ENCODE results near the gene NAPA. TPM values are rescaled to one million over a fixed set of nuclear protein-coding genes. Genes with fewer than 3 reads are reported as not detected.

Gene NAPA
- total RNA-seq, 1 donor from 2014 or later = 76.2 TPM

DNA sequence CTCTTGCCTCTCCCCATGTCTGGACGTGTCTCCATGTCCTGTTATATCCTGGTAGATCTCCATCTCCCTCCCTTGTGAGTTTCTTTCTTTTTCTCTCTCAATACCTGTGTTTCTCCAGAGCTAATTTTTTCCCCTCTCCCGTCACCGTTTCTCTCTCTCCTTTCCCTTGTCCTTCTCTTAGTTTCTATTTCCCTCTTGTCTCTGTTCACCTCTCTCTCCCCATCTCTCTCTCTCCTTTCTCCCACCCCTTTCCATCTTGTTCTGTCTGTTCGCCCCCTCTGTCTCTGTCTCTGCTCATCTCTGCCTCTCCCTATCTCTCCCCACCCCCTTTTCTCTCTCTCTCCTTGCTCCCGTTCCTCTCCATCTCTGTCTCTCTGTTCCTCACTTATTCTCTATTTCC is 56.2 kb downstream of the NAPA start:
- no peak for DNase-seq (ENCODE audit: low read depth, low spot score)

GRCh38 chr19:47456721-47457474 is 58.0 kb downstream of the NAPA start:
- no peak for DNase-seq (ENCODE audit: low read depth, low spot score)

- DNase-seq (ENCODE audit: low read depth, low spot score) = no peak
Measured at GRCh38 chr19:47450478-47450877, 64.4 kb downstream of the NAPA start.

DNA sequence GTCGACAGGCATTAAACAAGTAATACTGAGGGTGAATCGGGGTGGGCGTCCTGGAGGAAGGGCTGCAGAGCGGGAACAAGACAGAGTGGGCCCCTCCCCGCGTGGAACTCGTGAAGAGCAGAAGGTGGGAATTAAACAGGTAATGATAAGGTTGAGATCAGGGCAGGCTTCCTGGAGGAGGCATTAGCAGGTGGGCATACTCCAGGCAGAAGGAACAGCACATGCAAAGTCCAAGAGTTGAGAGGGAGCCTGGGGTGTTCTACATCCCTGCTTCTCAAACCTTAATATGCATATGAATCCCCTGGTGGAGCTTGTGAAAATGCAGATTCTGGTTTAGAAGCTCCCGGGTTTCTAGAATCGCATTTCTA is 66.5 kb downstream of the NAPA start:
- no peak for DNase-seq (ENCODE audit: low read depth, low spot score)

GRCh38 chr19:47447470-47448359 is 67.1 kb downstream of the NAPA start:
- DNase-seq (ENCODE audit: low read depth, low spot score) = no peak

- no peak for DNase-seq (ENCODE audit: low read depth, low spot score)
Measured at GRCh38 chr19:47446534-47447469, 68.1 kb downstream of the NAPA start.

- DNase-seq (ENCODE audit: low read depth, low spot score) = no peak
Measured at GRCh38 chr19:47445937-47446402, 68.9 kb downstream of the NAPA start.

GRCh38 chr19:47445527-47445926 is 69.3 kb downstream of the NAPA start:
- DNase-seq (ENCODE audit: low read depth, low spot score) = no peak

DNA sequence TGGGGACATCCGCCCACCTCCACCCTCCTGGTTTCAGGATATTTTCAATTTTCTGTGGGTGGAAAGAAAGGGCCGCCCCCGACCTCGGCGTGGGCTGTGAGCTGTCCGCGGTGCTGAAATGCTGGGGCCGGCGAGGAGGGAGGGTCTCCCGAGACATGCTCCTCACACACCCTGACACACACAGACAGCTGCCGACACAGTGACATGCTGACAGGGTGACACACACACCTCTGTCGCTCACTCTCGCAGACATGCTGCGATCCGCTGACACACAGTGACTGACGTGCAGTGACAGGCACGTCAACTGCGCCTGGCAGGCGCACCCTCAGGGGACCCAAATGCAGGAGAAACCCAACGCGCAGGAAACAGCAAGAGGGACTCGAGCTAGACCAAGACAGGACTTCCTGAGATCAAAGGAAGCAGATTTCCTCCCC is 70.5 kb downstream of the NAPA start:
- no peak for DNase-seq (ENCODE audit: low read depth, low spot score)

DNA sequence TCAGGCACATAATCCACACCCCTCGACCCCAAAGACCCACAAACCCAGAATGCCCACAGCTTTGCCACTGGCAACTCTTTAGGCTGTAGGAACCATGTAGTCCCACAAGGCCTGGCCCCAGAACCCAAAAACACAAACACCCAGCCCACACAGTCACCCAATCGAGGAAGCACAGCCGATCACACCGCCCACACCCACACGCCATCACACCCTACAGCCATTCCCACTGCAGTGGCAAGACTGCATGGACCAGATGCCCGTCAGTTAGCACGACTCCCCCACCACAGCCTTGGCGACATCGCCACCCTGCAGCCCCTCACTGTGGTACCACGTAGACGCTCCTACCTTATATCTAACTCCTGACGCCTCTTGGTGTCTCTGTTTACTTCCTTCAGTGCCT is 71.5 kb downstream of the NAPA start:
- DNase-seq (ENCODE audit: low read depth, low spot score) = no peak

DNA sequence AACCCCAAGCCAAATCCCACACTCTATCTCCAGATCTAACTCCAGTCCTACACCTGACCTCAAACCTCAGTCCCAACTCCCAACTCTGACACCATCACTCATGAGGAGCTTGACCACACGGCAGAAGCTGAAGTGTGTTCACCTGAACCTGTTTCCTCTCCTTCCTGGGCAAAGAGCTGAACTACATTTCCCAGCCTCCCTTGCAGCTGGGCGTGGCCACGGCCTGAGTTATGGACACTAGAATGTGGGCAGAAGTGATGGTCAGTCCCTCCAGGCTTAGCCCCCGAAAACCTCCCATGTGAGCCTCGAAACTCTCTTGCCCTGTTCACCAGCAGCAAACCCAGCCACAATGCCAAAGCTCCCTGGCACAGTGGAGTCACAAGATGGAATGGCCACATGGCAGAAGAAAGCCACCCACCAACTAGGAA is 76.1 kb downstream of the NAPA start:
- DNase-seq (ENCODE audit: low read depth, low spot score) = no peak

Other genes starting within 250 kb of the NAPA start
- 0.73 and 1.3 TPM in 2 replicates for gene INAFM1, start 240.2 kb downstream of the NAPA start, total RNA-seq
- gene C5AR1, start 205.2 kb downstream of the NAPA start, total RNA-seq = not detected in 2 replicates
- 0.07 TPM in 1 of 2 replicates, not detected in the other for gene C5AR2, start 182.9 kb downstream of the NAPA start, total RNA-seq
- 7.1 and 12.7 TPM in 2 replicates for gene DHX34, start 165.7 kb downstream of the NAPA start, total RNA-seq
- 0.07 TPM in 1 of 2 replicates, not detected in the other for gene MEIS3, start 95.5 kb downstream of the NAPA start, total RNA-seq
- gene SLC8A2, start 43.2 kb downstream of the NAPA start, total RNA-seq = not detected in 2 replicates
- gene KPTN, start 30.8 kb downstream of the NAPA start, total RNA-seq = 3.7 and 7.1 TPM in 2 replicates
- 0.07 TPM in 1 of 2 replicates, not detected in the other for gene ZNF541, start 58.1 kb upstream of the NAPA start, total RNA-seq
- 4.2 and 5.4 TPM in 2 replicates for gene BICRA, start 94.1 kb upstream of the NAPA start, total RNA-seq
- 97.5 and 98.8 TPM in 2 replicates for gene EHD2, start 198.4 kb upstream of the NAPA start, total RNA-seq
- 73.4 and 129 TPM in 2 replicates for gene NOP53, start 230.5 kb upstream of the NAPA start, total RNA-seq

All from pulmonary artery endothelial cell (primary cell).